ENCODE measurements around the gene SLC22A3.

The SLC22A3 gene

DNA sequence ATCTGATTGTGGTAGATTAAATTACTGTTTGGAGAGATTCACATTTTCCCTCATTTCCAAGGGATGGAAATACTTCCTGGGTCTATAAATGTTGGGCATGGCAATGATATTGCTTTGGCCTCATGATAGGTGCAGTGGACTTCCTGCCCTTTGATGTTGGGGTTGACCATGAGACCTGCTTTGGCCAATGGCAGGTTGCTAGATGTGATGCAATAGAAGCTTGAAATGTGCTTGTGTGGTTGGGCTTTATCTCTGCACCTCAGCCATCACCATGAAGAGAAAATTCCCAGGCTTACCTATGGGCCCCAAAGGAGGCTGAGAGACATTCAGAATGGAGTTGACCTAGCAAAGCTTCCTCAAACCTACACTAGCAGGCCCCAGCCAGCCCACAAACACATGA lies 69.4 kb downstream of the SLC22A3 start:
- DNase-seq (ENCODE audit: low spot score): no peak

DNA sequence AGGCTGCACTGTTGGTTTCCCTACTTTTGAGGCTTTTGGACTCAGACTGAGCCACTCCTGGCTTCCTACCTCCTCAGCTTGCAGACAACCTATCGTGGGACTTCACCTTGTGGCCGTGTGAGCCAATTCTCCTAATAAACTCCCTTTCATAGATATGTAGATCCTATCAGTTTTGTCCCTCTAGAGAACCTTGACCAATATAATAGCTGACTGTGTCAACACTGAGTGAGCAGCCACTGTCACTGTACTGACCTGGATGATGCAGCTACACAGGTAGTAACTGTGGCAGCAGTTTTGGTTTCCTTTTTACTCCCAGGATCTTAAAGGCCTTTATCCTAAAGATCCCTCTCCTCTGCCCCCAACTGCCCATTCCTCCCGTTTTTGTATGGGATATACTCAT lies 70.2 kb downstream of the SLC22A3 start:
- DNase-seq (ENCODE audit: low spot score): no peak

DNA sequence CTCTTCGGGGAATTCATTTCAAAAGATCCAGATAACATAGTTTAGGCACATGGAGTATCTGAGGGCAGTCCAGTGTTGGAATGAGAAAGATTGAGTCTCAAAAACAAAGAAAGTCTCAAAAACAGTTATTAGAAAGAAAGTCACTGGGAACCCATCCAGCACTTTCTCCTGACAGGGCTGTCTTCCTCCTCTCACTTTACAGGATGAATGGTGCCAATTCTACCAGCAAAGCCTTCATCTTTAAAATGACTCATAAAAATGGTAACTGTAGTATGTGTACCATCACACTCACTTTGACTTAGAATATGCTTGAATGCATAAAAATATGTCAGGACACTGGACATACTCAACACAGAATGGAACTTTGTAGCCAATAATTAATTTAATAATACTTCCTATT lies 71.3 kb downstream of the SLC22A3 start:
- DNase-seq (ENCODE audit: low spot score): no peak

DNA sequence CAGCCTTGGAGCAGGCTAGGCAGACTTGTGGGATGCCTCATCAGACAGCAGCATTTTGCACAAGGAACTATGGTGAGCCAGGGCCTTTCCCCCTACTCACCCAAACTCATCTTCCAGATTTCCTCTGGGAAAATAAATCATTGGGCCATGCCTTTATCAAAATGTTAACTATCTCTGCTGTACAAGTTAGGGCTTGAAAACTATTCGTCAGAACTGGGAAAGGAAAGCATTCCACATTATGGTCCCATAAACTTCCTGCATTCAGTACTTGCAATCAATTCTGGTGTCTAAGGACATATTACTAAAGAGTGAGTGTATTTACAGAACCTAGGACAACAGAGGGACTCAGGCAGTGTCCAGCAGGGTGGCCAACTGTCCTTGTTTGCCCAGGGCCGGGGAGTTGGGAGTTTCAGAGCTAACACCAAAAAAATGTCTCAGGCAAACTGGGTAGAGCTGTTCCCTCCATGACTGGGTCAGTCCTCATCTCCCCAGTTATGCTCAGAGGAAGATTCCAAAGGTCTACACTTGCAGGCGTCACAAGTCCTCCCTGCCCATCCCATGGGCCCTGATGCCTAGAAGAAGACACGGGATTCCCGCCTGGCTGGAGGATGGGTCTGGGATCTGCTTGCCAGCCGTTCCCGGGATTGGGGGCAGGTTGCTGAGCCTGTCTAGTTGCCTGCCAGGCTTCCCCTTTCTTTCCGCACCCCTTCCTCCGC lies 72.2 kb downstream of the SLC22A3 start:
- DNase-seq (ENCODE audit: low spot score): no peak

DNA sequence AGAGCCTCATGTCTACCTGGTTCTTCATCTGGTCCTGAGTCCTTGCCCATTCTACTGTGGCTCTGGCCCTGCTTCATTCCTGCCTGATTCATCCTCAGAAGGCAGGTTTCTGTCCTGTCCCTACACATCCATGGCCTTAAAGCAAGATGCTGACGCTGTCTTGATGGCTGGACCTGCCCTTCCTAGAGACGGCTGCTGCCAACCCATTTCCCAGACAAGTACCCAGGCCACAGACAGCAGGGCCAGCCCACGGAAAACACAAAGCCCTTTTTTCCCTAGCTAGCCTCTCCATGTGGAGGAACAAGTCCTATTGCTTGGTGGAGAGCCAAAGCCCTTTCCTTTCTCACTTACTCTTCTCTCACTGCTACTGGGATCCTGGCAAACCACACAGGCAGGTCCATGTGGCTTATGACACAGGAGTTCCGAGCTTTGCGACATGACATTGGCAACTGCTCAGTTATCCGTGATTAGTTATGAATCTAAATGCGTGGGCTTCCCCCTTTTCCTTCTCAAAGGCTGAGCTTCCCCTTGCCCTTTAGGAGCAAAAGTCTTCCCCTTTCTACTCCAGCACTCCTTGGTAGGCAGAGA lies 72.9 kb downstream of the SLC22A3 start:
- DNase-seq (ENCODE audit: low spot score): no peak

DNA sequence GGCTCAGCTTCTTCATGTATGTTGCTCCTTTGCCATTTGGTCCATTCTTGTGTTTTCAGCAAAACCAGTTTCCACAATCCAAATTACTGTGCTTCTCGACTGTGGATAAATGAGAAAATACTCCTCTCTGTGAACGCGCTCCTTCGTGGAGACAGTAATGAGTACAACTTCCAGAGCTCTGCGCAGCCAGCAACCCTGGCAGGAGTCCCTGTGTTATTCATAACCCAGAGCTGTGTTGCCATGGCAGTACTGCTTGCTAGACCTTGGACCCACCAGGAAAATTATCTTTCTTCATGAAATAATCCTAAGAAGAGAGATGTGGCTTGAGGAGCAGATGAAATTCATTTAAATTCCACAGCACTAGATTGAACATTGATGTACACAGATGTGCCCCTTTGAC lies 73.7 kb downstream of the SLC22A3 start:
- DNase-seq (ENCODE audit: low spot score): no peak

DNA sequence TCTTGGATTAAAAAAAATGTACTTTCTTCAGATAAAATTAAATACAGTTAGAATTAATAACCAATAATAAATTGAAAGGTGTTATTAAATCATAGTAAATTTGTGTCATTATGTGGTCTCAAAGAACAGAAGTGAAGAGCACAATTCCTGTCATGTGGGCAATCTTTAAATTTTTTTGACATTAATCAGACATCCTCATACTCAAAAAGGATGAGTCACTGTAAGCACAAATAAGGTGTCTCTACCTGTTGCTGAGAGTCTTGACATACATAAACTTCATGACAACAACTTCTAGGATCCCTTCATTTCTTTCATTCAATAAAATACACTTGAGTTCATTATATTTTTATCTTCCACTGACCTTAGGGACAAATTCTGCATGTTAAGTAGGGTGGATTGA lies 76.1 kb downstream of the SLC22A3 start:
- DNase-seq (ENCODE audit: low spot score): no peak

DNA sequence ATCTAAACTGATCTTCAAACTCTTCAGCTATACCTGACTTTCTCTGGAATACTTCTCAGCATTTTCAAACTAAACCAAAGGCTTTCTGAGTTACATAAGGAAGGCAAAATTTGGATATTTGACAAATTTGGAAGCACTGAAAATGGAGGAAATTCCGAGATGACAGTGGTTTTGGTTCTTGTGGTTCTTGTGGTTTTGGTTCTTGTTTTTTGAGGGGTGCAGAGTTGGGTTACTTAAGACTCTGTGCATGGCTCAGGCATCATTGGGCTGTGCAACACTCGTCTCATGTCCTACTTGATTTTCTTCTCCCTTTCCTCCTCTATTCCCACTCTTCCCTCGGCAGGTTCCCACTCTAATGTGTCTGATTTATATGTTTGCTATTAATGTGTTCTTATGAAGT lies 78.0 kb downstream of the SLC22A3 start:
- no peak for DNase-seq (ENCODE audit: low spot score)

DNA sequence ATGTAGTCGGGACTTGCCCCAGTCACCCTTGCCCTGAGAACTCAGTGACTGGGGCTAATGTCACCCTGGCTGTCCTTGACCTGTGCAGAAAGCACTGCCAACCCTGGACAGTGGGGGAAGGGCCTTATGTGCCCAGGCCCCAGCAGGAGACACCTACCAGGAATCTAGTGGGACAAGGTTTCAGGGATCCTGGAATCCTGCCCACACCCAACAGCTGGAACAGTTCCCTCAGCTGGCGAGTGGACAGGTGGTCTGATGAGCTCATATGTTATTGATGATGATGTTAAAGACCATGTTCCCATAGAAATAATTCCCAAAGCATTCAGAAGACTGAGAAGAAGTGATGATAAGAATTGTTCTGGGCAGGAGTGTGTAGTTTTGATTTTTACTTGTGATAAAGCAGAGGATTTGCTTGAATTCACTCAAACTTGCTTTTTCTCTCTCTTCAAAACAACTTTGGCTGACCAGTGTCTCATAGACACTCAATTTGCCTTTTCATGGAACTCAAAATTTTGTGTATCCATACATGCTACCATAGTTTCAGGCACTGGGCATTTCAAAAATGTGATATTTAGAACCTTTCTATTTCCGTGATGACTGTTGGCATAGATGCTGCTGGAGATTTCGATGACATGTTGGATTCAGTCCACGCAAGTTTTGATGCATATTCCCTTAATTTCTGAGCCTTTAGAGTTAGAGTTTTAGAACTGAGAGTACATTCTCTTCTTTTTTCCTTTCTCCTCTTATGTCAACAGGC lies 79.3 kb downstream of the SLC22A3 start:
- no peak for DNase-seq (ENCODE audit: low spot score)

DNA sequence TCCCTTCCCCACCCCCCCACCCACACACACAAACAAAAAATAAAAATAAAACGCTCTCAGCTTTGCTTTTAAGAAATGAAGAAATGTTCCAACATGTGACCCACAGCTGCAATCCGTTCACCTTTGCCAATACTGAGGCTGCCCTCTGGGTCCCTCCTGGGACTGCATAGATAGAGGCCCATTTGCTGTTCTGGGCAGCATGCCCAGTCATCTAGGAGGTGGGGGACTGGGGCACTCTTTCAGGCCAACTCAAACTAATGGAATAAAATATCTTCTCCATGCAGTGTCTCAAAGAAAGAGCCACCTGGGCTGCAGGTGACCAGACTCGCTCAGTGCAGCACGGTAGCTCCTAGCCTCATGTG lies 79.9 kb downstream of the SLC22A3 start:
- DNase-seq (ENCODE audit: low spot score): no peak

DNA sequence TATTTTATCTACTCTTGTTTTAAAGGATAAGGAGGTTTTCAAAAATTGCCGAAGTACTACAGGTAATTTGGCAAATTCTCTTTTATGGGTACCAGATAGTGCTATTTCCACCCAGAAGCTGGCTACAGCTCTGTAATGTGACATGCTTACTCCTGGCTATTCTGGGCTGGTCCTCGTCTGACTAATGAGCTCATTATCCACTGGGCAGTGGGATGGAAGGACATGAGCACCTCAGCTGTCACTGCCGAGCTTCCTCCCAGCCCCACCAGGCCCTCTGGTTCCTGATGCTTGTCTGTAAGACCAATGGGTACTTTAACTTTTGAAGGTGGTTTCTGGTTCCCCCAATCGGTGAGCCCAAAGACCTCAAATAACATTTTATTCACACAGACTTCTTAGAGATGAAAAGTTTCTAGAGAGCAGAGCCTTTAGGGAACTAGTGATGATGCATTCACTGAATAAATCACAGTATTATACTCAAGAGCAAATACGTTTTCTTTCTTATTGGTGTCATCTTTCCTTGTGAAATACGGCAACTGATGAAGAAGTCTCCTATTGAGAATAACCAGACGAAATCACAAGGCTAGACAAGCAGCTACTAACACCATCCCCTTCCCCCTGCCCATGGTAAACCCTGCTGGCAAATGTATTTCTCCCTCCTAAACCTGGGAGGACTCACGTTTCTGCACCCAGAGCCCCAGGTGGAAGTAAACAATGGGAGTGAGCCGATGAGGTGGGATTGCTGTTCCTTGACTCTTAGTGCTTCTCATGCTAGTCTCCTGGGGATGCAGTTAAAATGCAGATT lies 80.8 kb downstream of the SLC22A3 start:
- no peak for DNase-seq (ENCODE audit: low spot score)

DNA sequence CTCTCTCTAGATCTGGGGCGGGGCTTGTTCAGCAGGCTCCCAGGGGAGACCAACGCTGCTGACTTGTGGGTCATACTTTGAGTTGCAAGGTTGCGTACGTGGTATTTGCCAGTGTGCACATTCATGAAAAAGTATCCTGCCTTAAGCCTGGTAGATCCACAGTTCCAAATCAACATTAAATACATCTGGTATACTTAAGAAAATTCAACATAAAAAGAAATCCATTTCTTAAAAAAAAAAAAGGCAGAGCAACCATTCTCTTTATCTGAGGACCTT lies 81.4 kb downstream of the SLC22A3 start:
- DNase-seq (ENCODE audit: low spot score): no peak

DNA sequence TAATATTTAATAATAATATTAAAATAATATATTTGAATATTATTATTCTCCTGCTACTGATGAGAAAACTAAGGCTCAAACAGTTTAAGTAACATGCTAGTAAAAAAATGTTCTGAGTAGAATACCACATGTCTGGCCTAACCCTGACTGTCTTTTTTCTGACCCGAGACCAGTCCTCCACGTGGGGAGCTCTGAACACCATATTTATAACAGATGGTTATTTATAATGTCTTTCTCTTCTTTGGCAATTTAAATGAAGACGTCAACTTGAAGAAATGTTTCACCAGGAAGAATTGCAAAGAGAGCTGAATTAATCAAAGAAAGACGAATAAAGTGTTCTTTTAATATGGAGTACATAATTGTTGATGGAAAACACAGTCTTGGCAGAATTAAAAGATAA lies 82.0 kb downstream of the SLC22A3 start:
- no peak for DNase-seq (ENCODE audit: low spot score)

DNA sequence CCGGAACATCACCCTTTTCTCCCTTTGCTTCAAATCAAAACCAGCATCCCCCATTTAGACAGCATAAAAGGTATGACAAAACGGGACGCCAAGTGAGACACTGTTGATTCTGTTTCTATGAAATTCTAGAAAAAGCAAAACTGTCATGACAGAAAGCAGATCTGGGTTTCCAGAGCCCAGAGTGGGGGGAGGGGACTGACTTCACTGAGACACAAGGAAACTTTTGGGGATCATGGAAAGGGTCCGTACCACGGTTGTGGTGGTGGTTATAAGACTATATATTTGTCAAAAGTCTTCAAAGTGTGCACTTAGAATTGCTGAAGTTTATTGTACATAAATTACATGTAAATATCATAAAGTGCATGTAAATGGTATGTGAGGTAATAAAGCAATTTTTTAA lies 82.6 kb downstream of the SLC22A3 start:
- no peak for DNase-seq (ENCODE audit: low spot score)

DNA sequence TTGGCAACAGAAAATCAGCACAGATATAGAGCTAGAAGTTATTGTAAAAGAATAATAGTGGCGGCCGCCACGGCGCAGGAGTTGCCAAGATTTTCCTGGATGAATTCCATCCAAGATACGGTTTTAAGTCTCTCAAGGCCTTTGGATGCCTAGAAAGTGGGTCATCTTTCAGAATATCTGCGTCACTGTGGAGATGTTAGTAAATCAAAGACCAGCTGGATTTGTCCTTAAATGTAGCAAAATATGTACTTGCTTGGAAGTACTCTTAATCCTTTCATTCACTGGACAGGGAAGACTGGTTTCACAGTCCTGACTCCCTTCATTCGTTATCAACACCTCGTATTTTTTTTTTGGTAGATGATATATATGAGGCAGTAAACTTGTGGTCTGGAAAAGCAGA lies 83.0 kb downstream of the SLC22A3 start:
- DNase-seq (ENCODE audit: low spot score): no peak

DNA sequence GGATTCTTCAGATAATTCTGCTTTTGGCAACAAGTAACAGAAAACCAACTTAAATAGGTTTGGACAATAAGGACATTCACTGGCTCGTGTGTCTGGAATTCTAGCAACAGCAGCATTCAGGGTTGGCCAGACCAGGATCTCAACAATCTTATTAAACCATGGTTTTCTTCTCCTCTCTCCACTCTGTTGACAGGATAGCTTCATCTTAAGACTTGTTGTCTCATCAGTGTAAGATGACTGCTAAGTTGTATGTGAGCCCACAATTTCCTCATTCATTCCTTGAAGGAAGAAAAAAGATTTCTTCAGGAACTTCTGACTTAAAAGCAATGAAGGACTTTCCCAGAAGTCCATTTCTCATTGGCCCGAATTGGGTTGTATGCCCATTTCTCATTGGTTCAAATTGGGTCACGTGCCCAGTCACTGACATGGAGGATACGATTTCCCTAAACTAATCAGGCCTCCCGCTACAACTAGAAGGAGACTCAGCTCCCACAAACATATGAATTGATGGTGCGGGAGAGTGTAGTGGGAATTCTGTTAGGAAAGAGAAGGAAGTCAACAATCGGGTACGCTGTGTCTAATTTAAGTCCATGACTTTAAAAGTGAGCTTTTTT lies 83.7 kb downstream of the SLC22A3 start:
- DNase-seq (ENCODE audit: low spot score): no peak

DNA sequence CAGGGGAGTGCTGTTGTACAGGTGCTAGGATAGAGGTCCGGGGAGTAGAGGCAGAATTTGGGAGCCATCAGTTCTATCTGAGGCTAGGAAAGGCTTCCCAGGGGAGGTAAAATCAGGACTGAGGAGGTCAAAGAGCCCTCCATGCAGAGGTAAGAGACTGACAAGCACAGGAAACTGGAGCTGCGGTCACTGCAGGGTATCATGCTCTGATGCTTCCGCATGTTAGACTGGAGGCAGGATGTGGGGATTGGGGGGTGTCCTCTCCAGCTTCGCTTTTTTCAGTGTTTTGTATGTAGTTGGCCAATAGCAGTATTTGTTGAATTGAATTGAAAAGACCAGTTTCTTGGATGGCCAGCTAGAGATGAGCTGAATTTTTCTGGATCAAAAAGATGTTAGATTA lies 87.8 kb downstream of the SLC22A3 start:
- DNase-seq (ENCODE audit: low spot score): no peak

DNA sequence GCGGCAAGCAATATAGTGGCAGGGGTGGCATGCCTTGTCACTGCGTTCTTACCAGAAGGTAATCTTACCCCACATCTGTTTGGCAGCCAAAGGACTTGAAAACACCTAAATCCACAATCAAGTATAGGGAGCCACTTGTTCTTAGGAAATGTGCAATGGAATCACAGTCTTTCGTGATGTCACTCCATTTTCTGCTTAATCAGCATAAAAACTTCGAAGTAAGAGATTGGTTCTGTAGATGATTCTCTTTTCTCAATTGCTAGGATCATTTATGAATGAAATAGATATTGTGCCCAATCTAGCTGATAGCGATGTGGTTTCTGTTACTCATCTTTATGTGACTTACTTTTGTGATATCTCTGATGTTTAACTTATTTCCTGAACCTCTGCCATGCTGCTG lies 89.0 kb downstream of the SLC22A3 start:
- no peak for DNase-seq (ENCODE audit: low spot score)

DNA sequence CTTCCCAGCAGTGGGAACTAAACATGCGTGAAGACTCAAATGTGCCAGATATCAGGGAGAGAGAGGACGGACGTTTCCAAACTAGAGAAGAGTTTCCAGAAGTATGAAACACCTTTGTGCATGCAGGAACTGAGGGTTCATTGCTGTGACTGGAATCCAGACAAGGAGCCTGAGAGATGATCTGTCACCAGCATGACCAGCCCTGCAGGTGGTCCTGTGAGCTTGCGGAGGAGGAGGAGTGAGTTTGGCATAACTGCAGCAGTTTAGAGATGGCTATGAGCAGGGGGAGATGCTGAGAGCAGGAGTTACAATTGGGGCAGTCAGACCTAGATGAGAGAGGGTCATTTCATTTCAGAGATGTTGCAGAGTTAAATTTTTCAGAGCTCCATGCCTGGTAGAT lies 89.6 kb downstream of the SLC22A3 start:
- no peak for DNase-seq (ENCODE audit: low spot score)

DNA sequence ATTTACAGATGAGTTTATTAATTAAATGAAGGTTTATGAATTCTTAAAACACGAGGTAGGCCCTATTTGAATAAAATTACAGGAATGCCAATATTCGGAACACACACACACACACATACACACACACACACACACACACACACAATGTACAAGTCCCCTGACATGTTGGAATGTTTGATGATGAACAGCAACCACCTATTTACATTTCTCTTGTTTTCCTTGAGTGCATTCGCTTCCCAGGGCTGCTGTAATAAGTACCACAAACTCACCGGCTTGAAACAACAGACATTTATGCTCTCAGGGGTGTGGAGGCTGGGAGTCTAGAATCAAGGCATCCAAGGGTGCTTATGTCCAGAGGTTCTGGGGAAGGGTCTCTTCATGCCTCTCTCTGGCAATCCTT lies 90.3 kb downstream of the SLC22A3 start:
- no peak for DNase-seq (ENCODE audit: low spot score)

DNA sequence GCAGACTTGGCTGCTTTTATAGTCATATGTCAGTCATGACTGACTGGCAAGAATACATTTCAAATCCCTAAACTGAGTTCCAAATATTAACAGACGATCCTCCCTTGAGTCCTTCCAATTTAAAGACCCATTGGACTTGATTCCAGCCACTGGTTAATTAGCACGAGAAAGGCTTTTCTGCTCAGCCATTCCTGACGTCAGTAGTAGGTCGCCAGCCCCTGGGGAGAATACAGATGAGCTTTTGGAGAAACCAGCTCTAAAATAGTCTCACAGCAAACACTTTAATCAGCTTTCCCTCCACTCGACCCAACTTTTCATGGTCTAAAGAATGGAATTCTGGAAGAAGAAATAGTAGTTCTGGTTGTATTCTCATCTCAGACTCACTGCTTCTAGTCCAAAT lies 91.6 kb downstream of the SLC22A3 start:
- DNase-seq (ENCODE audit: low spot score): no peak

DNA sequence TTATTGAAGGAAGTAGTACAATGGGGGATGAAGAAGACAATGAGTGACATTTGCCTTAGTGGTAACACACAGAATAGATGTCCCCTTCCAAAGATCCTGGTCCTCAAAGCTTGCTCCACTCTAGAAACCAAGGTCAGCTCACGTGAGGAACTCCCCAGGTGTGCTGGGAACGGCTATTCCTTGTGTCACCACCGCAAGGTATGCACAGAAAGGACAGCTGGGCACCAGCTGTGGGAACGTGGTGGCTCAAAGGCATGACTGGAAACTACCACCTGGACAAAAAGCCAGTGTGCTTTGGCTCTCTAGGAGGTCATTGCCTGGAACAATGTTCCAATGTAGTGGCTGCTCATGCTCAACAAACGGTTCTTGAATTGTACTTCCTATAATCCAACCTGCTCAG lies 94.0 kb downstream of the SLC22A3 start:
- no peak for DNase-seq (ENCODE audit: low spot score)

DNA sequence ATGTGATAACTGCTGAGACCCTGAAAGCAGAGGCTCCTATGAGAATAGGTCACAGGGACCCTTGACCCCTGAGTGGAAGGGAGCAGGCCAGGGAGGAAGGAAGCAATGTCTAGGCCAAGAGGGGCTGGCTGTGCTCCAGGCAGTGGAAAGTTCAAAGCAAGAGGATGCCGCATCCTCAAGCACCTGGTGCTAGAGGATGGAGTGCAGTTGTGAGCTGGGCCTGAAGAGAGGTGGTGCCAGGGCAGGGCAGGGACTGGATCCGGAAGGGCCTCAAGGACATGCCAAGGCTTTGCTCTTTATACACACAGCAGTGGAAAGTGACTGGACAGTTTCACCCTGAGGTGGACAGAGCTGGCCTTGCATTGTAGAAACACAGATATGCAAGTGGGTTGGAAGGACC lies 97.0 kb downstream of the SLC22A3 start:
- no peak for DNase-seq (ENCODE audit: low spot score)
